HG03066 (cell line): ENCODE data around the gene EMC7.
"Not testable (repeated sequence)": the region's sequence is repeated elsewhere in the genome, so short reads cannot be mapped to it uniquely, and the experiment has no call there.

Experiments
- ATAC-seq: cut with Tn5 transposase; IDR thresholded peaks from one replicate; pipeline ENCODE4 v1.9.1; 2021; ENCODE audit warnings: low read depth; ENCODE audit not compliant: unreplicated experiment

The EMC7 gene

GRCh38 chr15:34099914-34100313 lies 1.7 kb downstream of the EMC7 start:
- no peak for ATAC-seq

GRCh38 chr15:34085746-34086145 lies 15.9 kb downstream of the EMC7 start:
- no peak for ATAC-seq

DNA sequence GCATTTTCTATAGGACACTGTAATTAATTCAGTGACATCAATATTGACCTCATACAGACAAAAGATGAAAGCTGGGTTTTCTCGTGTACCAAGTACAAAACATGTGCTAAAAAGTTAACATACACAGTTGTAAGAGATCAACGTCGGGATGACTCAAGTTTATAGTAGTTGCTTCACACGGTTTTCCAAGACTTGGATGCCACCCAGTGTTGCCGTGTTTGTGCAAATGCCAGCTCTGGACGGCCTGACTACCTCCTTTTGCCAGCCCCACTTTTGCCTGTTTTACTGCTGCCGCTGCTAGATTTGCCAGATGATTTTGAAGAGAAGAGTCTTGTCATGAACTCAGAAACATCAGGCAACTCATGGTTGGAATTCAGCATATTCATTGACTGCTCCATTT lies 17.6 kb downstream of the EMC7 start:
- no peak for ATAC-seq

- ATAC-seq, result no peak
These were observed 21.8 kb downstream of the EMC7 start for GRCh38 chr15:34079904-34080303.

DNA sequence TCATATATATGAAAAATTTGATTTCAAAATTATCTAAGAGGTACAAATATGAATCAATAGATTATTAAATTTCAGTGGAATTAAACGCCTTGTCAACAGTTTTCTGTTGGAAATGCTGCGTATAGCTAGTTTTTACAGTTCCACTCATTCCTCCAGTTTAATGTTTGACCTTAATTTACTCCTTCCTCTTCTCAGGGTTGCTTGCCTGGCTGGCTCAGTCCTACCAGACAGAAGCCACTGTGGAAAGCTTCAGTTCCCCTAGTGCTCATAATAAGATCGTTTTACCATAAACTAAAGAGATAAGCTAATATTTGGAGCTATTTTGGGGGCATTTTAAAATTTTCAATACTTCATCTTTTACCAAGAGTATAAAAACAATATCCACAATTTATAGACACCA lies 22.8 kb downstream of the EMC7 start:
- no peak for ATAC-seq

- ATAC-seq, result no peak
These were observed 24.9 kb downstream of the EMC7 start for GRCh38 chr15:34076785-34077184.

DNA sequence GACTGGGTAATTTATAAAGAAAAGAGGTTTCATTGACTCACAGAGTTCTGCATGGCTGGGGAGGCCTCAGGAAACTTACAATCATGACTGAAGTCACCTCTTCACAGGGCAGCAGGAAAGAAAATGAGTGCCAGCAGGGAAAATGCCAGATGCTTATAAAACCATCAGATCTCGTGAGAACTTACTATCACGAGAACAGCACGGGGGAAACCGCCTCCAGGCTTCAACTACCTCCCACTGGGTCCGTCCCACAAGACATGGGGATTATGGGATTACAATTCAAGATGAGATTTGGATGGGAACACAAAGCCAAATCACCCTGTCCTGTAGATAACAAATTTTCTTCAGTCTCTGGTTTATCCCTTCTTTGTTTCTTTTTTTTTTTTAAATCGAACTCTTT lies 31.7 kb downstream of the EMC7 start:
- ATAC-seq, result no peak

- ATAC-seq, result no peak
These were observed 35.7 kb downstream of the EMC7 start for GRCh38 chr15:34065941-34066340.

GRCh38 chr15:34065261-34065660 lies 36.4 kb downstream of the EMC7 start:
- ATAC-seq, result no peak

DNA sequence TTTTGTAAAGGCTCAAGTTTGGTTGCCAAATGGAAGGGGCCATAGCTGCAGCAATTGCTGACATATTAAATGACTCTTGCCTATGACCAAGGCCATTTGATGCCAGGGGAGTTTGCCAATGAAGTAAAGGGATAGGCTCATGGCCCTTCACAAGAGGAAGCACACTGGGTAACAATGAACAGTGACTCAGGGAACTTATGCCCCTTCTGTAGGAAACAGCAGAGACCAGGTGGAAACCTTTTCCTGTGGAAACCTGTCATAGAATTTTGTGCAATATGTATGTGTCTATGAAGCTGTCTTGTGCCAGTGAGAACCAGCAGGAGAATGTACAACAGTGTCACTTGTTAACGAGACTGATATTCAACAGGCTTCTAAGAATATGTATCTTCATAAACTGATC lies 37.2 kb downstream of the EMC7 start:
- ATAC-seq, result no peak

GRCh38 chr15:34059946-34060345 lies 41.7 kb downstream of the EMC7 start:
- no peak for ATAC-seq

DNA sequence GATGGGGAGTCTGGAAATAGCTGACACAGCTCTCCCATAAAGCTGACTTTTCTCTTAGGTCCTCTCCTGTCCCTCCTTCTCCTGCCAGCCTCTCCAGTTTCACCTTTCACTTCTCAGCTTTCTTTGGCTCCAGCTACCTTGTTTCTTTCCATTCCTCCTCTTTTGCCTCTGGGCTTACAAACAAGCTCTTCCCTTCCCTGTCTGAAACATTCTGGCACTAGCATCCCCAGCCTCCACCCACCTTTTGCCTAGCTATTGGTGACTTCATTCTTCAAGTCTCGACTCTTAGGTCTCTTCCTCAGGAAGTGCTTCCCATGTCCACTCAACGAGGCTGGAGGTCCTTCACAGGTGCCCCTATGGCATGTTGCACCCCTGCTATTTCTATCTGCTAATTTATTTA lies 42.2 kb downstream of the EMC7 start:
- ATAC-seq, result no peak

DNA sequence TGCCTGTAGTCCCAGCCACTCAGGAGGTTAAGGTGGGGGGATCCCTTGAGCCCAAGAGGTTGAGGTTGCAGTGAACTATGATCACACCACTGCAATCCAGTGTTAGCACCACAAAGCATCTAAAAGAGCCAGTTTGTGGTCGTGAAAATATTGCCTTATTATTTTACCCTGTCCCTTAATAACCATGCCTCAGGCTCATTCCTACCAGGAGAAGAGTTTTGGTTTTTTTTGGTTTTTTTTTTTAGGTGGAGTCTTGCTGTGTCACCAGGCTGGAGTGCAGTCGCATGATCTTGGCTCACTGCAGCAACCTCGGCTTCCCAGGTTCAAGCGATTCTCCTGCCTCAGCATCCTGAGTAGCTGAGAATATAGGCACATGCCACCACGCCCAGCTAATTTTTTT lies 44.8 kb downstream of the EMC7 start:
- no peak for ATAC-seq

GRCh38 chr15:34055868-34056595 lies 45.6 kb downstream of the EMC7 start:
- ATAC-seq, result no peak

- ATAC-seq, result no peak
These were observed 47.5 kb downstream of the EMC7 start for GRCh38 chr15:34054081-34054707.

GRCh38 chr15:34050385-34050784 lies 51.3 kb downstream of the EMC7 start:
- not testable (repeated sequence) for ATAC-seq

GRCh38 chr15:34049112-34049511 lies 52.5 kb downstream of the EMC7 start:
- ATAC-seq, result no peak

DNA sequence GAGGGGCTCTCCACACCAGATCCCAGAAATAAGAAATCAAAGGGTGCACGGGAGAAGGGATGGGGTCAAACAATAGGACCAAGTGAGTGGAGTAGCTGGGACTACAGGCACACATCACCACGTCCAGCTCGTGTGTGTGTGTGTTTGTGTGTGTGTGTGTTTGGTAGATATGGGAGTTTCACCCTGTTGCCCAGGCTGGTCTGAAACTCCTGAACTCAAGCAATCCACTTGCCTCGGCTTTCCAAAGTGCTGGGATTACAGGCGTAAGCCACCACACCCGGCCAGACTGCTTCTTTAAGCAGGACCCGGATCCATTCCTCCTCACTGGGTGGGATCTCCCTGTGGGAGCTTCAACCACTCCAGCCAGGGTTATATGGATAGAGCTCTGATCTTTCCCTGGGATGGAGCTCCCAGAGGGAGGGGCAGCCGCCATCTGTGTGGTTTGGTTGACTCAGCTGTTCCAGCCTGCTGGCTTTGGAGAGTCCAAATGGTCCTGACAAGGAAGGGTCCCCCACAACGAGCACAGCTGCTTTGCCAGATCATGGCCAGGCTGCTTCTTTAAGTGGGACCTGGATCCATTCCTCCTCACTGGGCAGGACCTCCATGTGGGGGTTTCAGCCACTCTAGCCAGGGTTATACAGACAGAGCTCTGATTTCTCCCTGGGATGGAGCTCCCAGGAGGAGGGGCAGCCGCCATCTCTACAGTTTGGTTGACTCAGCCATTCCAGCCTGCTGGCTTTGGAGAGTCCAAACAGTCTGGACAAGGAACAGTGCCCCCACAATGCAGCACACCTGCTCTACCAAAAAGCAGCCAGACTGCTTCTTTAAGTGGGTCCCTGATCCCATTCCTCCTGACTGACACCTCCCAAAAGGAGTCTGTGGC lies 53.5 kb downstream of the EMC7 start:
- no peak for ATAC-seq

- ATAC-seq, result no peak
These were observed 55.1 kb downstream of the EMC7 start for GRCh38 chr15:34046471-34047145.

DNA sequence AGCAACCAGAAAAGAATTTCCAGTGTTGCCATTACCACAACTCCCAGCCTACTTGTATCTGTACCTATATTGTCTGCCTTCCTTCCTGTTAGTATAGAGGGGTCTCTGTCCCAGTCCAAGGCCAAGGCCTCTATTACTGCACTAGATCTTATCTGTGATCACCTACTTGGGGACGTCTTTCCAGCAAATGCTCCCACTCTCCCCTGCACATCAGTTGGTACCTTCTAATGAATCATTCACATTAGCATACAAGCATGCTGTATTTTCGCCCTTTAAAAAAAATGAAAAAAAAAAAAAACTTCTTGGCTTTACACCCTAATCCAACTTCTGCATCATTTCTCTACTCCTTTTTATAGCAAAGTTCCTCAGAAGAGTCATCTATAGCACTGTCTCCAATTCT lies 57.8 kb downstream of the EMC7 start:
- no peak for ATAC-seq

- ATAC-seq, result no peak
These were observed 58.3 kb downstream of the EMC7 start for GRCh38 chr15:34043391-34043790.
